ENCODE measurements around the gene VTI1B.

VTI1B gene

DNA sequence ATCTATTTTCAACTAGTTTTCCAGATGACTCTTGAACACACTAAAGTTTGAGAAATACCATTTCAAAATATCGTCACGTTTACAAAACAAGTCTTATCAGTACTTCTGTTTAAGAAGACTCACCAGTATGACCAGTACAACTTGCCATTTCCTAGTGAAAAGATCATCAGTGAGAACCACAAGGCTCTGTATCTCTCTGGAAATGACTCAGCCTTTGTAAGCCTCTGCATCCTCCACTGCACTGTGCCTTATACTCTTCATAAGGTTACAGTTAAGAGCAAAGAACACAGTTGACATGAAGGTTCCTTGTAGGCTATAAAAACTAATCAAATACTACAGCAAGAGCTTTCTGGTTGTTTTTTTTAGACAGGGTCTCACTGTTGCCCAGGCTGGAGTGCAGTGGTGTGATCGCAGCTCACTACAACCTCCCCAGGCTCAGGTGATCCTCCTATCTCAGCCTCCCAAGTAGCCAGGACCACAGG lies 5.7 kb upstream of the VTI1B start:
- in situ Hi-C loops (cut with HindIII; ENCODE audit: low sequenced_read_pairs) = no loop called here

DNA sequence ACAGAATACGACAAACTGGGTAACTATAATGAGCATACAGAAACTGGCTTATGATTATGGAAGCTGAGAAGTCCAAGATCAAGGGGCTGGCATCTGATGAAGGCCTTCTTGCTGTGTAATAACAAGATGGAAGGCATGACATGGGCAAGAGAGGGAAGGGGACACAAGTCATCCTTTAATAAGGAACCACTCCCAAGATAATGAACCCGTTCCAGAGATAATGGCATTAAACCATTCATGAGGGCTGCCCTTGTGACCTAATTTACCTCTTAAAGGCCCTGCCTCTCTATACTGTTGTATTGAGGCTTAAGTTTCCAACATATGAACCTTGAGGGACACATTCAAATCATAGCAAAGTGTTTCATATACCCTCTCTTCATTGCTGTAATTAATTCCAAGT lies 4.6 kb upstream of the VTI1B start:
- in situ Hi-C loops (cut with HindIII; ENCODE audit: low sequenced_read_pairs) = no loop called here

DNA sequence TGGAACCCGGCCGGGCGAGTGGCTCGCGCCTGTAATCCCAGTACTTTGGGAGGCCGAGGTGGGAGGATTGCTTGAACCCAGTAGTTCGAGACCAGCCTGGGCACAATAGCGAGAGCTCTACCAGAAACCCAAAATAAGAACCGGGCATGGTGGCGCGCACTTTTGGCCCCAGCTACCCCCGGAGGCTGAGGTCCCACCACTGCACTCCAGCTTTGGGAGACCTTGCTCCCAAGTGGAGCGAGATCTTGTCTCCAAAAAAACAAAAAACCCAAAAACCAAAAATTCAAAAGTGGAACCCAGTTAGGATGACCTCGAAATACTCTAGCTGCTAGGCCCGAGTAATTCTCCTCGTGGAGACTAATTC lies 769 bp upstream of the VTI1B start:
- in situ Hi-C loops (cut with HindIII; ENCODE audit: low sequenced_read_pairs) = no loop called here

DNA sequence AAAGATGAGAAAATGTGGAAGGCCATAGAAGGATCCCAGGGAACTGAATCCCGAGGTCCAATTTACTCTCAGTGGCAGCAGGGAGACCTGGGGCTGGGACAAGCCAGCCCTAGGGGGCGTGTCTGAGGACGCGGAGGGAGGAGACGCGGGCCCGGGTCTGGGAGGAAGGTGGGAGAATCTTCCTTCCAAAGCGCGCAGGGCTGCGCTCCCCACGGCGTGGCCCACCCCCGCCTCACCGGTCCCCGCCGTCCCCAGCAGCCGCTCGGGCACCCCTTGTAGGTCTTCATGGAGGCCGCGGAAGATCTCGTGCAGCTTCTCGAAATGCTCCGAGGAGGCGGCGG lies 323 bp downstream of the VTI1B start:
- in situ Hi-C loops (cut with HindIII; ENCODE audit: low sequenced_read_pairs) = no loop called here

DNA sequence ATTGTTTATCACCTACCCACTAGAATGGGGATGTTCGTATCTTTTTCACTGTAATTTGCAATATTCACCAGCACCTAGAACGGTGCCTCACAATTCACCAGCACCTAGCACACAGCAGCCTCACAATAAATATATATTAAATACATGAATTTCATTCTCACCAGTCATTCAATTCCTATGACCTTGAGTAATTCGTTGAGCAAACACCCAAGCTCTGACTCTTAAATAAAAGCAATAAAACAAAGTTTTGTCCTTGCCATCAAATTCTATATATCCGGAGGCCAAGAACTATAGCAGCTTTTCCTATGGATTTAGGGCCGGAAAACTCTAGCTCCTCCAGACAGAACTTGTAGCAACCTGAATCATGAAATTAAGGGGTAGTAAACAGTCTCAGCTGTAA lies 981 bp downstream of the VTI1B start:
- in situ Hi-C loops (cut with HindIII; ENCODE audit: low sequenced_read_pairs) = no loop called here

DNA sequence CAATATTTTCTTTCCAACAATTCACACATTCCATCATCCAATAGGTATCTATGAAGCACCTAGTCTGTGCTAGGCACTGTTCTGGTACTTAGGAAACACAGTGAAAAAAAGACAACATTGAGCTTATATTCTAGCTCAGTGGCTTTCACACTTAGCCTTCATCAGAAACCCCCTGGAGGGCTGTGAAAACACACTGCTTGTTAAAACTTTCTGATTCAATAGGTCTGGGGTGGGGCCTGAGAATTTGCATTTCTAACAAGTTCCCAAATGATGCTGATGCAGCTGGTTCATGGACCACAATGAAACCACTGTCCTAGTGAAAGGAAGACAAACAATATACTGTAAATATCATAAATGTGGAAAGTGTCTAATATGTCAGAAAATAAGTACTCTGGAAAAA lies 5.9 kb downstream of the VTI1B start:
- in situ Hi-C loops (cut with HindIII; ENCODE audit: low sequenced_read_pairs) = no loop called here

DNA sequence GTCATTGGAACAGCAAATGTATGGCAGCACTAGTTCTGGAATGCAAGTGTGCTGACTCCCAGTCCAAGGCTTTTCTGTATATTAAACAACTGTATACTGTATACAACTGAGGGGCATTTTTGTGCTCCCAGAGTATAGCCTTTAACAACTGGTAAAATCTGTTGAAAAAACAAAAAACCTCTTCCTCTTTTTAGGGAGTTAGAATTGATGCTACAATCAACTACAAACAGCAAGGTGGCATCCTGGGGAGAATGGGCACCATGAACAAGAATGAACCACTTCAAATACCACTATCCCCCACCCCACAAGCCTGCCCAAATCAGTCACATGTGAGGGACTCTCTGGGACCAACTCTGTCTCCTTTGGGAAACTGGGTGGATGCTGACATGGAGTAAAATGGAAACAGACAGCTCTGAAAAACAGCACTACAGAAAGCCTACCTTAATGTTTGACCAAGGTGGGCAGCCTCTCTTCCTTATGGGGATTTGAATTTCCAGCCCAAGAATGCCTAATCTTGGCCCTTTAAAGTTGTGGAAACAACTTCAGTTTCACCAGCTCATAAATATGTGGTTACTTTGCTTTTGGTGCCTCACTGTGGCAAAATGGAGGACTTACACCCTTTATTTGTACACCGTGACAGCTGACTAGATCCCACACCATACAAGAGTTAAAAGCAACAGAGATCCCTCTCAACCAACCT lies 7.5 kb downstream of the VTI1B start:
- in situ Hi-C loops (cut with HindIII; ENCODE audit: low sequenced_read_pairs) = no loop called here

DNA sequence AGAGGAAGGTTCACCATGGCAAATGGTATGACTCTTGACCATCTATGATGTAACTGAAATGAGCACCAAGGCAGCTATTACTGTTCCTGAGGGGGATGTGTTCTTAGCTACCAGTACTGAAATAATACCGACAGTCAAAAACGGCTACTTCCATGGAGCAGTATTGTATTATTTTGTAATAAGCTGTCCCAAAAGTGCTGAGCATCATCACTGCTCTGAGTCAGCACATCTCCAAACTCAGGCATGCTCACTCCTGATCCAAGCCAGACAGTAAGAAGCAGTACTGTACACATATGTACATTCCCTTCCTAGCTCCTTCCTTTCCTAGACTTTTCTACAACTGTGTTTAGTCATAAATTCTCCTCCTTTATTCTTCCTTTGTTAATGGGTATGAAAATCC lies 8.6 kb downstream of the VTI1B start:
- in situ Hi-C loops (cut with HindIII; ENCODE audit: low sequenced_read_pairs) = no loop called here

DNA sequence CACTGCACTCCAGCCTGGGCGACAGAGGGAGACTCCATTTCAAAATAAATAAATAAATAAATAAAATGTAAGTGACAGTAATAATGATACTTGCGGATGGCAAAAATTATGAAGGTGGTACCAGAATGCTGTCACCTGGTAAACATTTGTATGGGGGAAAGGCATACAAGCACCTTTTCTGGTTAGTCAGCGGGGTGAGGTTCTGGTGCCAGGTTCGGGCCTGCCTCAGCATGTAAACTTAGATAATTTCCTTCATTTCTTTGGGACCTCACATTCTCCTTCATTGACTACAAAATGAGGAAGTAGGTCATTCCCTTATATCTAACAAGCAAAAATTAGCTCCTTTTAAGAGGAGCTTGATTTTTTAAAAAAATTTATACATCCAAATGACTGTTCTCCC lies 10.8 kb downstream of the VTI1B start:
- in situ Hi-C loops (cut with HindIII; ENCODE audit: low sequenced_read_pairs) = no loop called here

DNA sequence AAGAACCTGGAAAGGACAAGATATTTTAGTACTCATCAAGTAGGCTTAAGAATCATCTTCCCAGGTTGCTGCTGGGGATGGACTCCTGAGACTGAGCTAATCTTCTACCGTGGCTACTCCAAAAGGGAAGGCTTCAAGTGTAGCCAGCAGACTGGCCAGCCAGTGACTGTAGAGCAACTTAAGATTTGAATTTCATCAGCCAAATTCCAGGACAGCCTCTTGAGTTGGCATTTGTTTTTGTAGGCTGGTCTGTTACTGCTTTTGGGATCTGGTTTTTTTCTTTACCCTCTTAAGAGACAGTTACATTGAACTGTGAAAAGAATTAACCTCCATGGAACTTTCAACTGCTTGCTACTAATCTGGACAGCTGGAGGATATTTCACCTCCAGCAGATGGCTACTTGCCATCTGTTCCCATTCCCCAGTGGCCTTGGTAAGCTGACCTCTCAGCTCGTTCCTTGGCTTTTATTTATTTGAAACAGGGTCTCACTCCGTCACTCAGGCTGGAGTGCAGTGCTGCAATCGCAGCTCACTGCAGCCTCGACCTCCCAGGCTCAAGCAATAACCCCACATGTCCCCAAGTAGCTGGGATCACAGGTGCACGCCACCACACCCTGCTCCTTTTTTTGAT lies 20.7 kb downstream of the VTI1B start:
- in situ Hi-C loops (cut with HindIII; ENCODE audit: low sequenced_read_pairs) = loop anchor here (10.0 kb wide), 1 partner anchor 69 kb away; no protein-coding TSS in a partner anchor

DNA sequence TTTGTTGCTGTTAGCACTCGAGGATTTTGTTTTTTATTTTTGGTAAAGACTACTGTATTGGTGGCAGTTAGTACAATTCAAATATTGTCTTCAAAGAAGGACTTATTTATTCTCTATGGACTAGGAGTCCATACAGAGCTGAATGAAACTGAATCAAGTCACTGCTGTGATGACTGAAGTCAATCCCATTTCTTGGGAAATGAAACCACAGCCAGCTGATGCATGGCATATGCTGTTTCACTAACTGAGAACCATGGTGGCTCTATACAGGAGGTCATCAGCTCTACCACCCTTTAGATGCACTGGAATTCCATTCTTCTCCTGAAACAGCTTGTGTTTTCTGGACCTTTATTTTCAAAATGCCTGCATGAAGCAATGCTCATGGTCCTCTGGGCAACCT lies 22.2 kb downstream of the VTI1B start:
- in situ Hi-C loops (cut with HindIII; ENCODE audit: low sequenced_read_pairs) = loop anchor here (10.0 kb wide), 1 partner anchor 67 kb away; no protein-coding TSS in a partner anchor

DNA sequence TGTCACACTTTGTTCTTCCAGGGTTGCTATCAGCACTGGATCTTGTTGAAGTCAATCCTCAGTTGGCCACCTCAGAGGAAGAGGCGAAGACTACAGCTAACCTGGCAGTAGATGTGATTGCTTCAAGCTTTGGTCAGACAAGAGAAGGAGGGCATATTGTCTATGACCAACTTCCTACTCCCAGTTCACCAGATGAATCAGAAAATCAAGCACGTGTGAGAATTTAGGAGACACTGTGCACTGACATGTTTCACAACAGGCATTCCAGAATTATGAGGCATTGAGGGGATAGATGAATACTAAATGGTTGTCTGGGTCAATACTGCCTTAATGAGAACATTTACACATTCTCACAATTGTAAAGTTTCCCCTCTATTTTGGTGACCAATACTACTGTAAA lies 23.7 kb downstream of the VTI1B start:
- in situ Hi-C loops (cut with HindIII; ENCODE audit: low sequenced_read_pairs) = loop anchor here (10.0 kb wide), 1 partner anchor 66 kb away; no protein-coding TSS in a partner anchor

DNA sequence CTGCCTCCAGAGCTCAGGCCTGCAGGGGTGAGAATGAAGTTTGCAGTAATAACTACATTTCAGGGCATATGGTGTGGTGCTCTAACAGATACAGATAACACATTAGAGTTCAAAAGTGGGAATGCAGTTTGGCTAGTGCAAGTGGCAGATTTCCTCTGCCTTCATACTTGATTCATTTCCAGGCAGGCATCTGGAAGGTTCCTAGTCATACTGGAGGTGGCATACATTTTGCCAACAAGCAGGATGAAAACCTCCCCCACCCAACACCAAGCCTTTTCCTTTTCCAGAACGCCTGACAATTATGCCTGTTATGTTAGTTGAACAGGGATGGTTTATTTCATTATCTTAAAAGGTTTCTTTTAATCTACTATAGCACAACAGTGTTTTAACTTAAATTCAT lies 24.3 kb downstream of the VTI1B start:
- in situ Hi-C loops (cut with HindIII; ENCODE audit: low sequenced_read_pairs) = loop anchor here (10.0 kb wide), 1 partner anchor 65 kb away; no protein-coding TSS in a partner anchor

DNA sequence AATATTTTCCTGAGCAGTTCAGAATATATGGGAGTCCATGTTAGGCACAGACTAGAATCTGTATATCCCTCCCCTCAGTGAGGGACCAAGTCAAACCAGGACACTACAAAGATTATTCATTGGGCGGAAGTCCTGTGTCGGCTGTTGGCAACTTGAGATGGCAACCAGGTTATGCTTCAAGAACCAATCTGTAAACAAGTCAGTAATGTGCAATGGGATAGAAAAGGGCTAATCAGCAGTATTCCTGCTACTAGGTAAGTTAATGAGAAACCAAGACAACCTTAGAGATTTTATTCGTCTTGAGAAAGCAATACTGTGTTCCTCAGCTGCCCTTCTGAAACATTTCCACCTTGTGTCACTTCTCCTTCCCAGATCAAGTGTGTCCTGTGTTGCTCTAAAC lies 28.3 kb downstream of the VTI1B start:
- in situ Hi-C loops (cut with HindIII; ENCODE audit: low sequenced_read_pairs) = no loop called here

DNA sequence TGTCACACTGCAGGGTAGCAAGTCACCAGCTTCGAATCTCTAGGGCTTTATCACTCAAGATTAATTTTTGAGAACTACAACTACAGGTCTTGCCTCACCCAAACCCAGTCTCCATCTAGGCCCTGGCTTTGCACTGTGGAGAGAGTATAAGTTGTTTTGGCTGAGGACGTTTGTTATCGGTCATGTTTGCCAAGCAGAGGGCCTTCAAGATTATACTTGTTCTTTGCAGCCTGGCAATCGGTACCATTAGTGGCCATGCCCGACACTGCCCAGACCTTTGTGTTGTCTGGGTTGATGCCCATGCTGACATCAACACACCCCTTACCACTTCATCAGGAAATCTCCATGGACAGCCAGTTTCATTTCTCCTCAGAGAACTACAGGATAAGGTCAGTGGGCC lies 29.0 kb downstream of the VTI1B start:
- in situ Hi-C loops (cut with HindIII; ENCODE audit: low sequenced_read_pairs) = no loop called here

DNA sequence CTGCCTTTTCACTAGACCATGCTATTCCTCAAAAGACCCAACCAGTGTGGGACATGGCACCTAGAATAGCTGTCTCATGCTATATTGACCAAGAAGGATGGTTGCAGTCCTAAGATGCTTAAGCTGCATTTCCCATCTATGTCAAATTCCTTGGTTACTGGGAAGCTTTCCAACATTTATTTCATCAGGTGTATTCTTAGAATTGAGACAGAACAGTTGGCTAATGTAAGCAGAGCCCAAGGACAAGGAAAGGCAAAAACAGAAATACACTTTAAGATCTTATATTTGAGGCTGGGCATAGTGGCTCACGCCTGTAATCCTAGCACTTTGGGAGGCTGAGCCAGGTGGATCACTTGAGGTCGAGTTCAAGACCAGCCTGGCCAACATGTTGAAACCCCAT lies 30.0 kb downstream of the VTI1B start:
- in situ Hi-C loops (cut with HindIII; ENCODE audit: low sequenced_read_pairs) = no loop called here

DNA sequence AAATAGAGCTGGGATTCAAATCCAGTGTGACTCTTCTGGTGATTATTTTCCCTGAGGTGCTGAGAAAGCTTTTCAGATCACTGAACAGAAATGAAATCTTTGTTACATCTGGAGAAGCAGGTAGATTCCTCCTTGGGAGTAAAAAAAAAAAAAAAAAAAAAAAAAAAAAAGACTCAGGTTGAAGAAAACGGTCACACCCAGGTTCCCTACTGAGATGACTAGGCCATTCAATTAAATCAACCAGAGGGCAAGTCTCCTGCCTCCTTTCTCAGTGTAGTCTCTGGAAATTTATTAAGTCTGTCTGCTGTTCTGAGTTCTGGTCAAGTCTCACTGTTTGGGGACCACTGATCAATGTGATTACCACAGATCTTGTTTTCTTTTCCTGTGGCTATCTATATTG lies 30.7 kb downstream of the VTI1B start:
- in situ Hi-C loops (cut with HindIII; ENCODE audit: low sequenced_read_pairs) = no loop called here

DNA sequence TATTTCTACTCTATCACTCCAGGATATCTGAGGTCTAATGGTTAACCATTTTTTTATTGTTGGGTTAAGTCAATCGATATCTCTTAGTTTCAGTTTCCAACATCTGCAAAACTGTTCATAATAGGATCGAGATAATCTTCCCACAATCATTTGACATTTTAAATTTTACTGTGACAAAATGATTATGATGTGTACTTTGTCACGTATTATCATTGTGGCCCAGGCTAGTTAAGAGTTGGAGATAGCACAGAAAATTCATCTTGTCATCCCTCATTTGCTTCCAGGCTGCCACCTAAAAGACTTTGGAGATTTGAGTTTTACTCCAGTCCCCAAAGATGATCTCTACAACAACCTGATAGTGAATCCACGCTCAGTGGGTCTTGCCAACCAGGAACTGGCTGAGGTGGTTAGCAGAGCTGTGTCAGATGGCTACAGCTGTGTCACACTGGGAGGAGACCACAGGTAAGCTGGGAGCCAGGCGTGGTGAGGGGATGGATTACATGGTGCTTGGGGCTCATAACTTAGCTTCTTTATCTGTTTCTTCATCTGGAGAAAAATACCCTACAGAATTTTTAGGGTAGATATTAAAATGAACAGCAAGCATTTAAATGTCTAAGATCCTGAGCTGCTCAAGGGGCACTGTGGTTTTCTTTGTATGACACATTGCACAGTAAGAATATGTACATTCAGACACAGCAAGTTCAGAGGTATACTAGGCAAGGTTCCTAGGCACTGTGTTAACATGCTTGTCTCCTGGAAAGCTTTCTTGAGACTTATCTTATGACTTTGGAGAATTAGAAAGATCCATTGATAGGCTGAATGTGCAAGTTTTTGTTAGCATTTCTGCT lies 32.3 kb downstream of the VTI1B start:
- in situ Hi-C loops (cut with HindIII; ENCODE audit: low sequenced_read_pairs) = no loop called here

DNA sequence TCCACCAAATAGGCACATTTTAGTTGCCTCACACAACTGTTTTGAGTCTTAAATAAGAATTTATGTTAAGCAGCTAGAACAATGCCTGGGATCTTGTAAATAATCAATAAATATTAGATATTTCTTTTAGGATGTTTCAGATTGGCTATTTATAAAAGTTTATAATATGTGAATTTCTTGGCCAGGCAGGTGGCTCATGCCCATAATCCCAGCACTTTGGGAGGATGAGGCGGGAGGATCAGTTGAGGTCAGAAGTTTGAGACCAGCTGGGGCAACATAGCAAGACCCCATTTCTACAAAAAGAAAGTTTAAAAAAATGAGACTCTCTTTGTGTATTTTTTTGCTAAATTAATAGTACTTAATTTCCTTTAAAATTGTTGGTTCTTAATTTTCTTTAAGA lies 33.0 kb downstream of the VTI1B start:
- in situ Hi-C loops (cut with HindIII; ENCODE audit: low sequenced_read_pairs) = no loop called here

DNA sequence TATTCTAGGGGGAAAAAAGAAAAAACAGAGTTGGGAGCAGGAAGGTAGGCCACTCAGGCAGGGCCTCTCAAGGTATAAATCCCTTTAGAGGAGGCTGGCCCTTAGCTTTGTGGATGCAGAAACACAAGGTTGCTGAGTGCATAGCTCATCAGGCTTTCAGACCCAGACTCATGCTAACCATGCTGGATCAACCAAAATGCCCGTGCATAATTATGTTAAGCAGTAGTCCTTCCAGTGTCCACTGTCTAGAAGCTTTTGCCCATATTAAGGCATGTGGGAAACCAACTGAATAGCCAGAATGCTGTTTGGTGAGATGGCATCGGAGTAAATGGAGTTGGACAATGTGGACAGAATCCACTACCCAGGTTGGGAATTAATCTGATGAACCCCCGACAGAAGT lies 35.8 kb downstream of the VTI1B start:
- in situ Hi-C loops (cut with HindIII; ENCODE audit: low sequenced_read_pairs) = no loop called here

DNA sequence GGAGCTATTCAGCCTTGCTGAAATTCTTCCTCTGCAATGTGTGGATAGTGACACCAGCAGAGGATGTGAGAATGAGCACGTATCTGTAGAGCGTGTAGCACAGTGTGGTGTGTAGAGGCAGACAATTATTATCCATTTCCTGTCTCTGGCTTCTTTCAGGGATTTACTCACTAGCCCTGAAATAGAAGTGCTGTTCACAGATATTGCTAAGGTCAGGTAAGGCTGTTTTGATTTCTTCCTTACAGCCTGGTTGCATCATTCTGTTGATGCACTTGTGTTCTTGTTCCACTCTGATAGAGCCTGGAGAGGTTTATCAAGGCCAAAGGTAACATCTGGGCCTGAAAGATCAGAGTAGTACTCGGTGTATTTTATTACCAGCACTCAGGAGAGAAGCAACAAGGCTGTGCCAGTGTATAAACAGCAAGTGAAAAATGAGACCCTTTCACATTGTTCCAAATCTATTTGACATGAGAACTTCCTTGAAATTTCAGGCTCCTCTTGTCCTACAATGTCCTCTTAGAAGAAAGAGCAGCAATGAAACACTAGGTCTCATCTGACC lies 38.0 kb downstream of the VTI1B start:
- in situ Hi-C loops (cut with HindIII; ENCODE audit: low sequenced_read_pairs) = no loop called here
